Keratinocyte (primary cell): ENCODE results near the gene DHX35.

Source experiments
- CTCF ChIP-seq, 3 experiments: IDR thresholded peaks in 1 of 3; conservative IDR thresholded peaks in 1 of 3; optimal IDR thresholded peaks in 1 of 3; 2 replicates in 2 of 3; 3 replicates in 1 of 3; pipeline versions ENCODE3 to v1.5.1; 2011; ENCODE audit warnings: low read length in 3 of 3, mild to moderate bottlenecking in 3 of 3, moderate library complexity in 2 of 3, control low read depth in 1 of 3, inconsistent platforms in 1 of 3; ENCODE audit not compliant: insufficient read depth in 2 of 3; ENCODE audit errors: extremely low read depth in 1 of 3
- EZH2 ChIP-seq: IDR thresholded peaks from one replicate; pipeline ENCODE4 v1.6.1; 2012; ENCODE audit warnings: inconsistent platforms, mild to moderate bottlenecking, low read length, moderate library complexity

- no peak for TF ChIP-seq CTCF (optimal IDR thresholded peaks at IDR 0.05 in 1 of 3, IDR thresholded peaks at IDR 0.05 in 1 of 3, conservative IDR thresholded peaks at IDR 0.05 in 1 of 3; ENCODE audit: extremely low read depth in 1 of 3, insufficient read depth in 2 of 3, low read length in 3 of 3)
- no peak for TF ChIP-seq EZH2
Observed at GRCh38 chr20:38968090-38968489, 5.9 kb downstream of the DHX35 start.
